Measurements from ENCODE around the gene TMEM229B.

The TMEM229B gene

GRCh38 chr14:67529947-67530935 lies 41.7 kb upstream of the TMEM229B start:
- DNase-seq (ENCODE audit: low read depth): no peak
- no peak overlapping the region for H3K4me3 ChIP-seq (ENCODE audit: low read depth, low read length)
- TF ChIP-seq CTCF (IDR thresholded peaks at IDR 0.05; ENCODE audit: insufficient read depth, low read depth, low read length, missing control alignments): no peak

GRCh38 chr14:67528276-67528675 lies 39.8 kb upstream of the TMEM229B start:
- no peak overlapping the region for H3K4me3 ChIP-seq (ENCODE audit: low read depth, low read length)
- TF ChIP-seq CTCF (IDR thresholded peaks at IDR 0.05; ENCODE audit: insufficient read depth, low read depth, low read length, missing control alignments): no peak
- DNase-seq (ENCODE audit: low read depth): no peak

GRCh38 chr14:67527756-67528155 lies 39.2 kb upstream of the TMEM229B start:
- no peak for TF ChIP-seq CTCF (IDR thresholded peaks at IDR 0.05; ENCODE audit: insufficient read depth, low read depth, low read length, missing control alignments)
- H3K4me3 ChIP-seq (ENCODE audit: low read depth, low read length): no peak overlapping the region
- DNase-seq (ENCODE audit: low read depth): no peak

GRCh38 chr14:67526676-67527459 lies 38.3 kb upstream of the TMEM229B start:
- DNase-seq (ENCODE audit: low read depth): peak; percentile 63
- no peak overlapping the region for H3K4me3 ChIP-seq (ENCODE audit: low read depth, low read length)
- peak; percentile 59 for TF ChIP-seq CTCF (IDR thresholded peaks at IDR 0.05; ENCODE audit: insufficient read depth, low read depth, low read length, missing control alignments)

GRCh38 chr14:67526181-67526580 lies 37.7 kb upstream of the TMEM229B start:
- no peak for DNase-seq (ENCODE audit: low read depth)
- H3K4me3 ChIP-seq (ENCODE audit: low read depth, low read length): no peak overlapping the region
- TF ChIP-seq CTCF (IDR thresholded peaks at IDR 0.05; ENCODE audit: insufficient read depth, low read depth, low read length, missing control alignments): no peak

DNA sequence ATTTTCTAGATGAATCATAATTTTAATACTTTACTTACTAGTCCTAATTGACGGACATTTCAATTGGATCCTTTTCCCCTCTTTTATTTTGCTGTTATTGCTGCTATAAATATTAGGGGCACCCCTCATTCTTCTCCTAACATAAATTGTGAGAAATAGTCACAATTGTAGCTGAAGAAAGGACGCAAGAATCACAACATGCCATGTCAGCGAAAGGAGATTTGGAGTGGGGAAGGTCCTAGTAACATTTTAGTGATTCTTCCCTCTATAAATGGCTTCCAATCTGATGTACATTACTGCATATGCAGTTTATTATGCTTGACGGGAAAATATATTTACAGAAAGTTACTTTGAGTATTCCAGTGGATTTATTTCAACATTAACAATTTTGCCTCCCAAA lies 36.9 kb upstream of the TMEM229B start:
- no peak overlapping the region for H3K4me3 ChIP-seq (ENCODE audit: low read depth, low read length)
- no peak for DNase-seq (ENCODE audit: low read depth)
- TF ChIP-seq CTCF (IDR thresholded peaks at IDR 0.05; ENCODE audit: insufficient read depth, low read depth, low read length, missing control alignments): no peak
